Measurements from ENCODE around the gene ABHD17B.

Gene ABHD17B

GRCh38 chr9:71821405-71821804 is 89.6 kb downstream of the ABHD17B start:
- TF ChIP-seq CTCF (IDR thresholded peaks at IDR 0.05; ENCODE audit: low read depth, low read length) = no peak
- no peak for DNase-seq (ENCODE audit: extremely low read depth, low read depth)

GRCh38 chr9:71820403-71820921 is 90.5 kb downstream of the ABHD17B start:
- TF ChIP-seq CTCF (IDR thresholded peaks at IDR 0.05; ENCODE audit: low read depth, low read length) = no peak
- no peak for DNase-seq (ENCODE audit: extremely low read depth, low read depth)

GRCh38 chr9:71819115-71819739 is 91.8 kb downstream of the ABHD17B start:
- DNase-seq (ENCODE audit: extremely low read depth, low read depth) = no peak
- peak; percentile 69 for TF ChIP-seq CTCF (IDR thresholded peaks at IDR 0.05; ENCODE audit: low read depth, low read length)

GRCh38 chr9:71816916-71817451 is 94.0 kb downstream of the ABHD17B start:
- no peak for TF ChIP-seq CTCF (IDR thresholded peaks at IDR 0.05; ENCODE audit: low read depth, low read length)
- DNase-seq (ENCODE audit: extremely low read depth, low read depth) = no peak
